ENCODE measurements around the gene HDAC11.

DNA sequence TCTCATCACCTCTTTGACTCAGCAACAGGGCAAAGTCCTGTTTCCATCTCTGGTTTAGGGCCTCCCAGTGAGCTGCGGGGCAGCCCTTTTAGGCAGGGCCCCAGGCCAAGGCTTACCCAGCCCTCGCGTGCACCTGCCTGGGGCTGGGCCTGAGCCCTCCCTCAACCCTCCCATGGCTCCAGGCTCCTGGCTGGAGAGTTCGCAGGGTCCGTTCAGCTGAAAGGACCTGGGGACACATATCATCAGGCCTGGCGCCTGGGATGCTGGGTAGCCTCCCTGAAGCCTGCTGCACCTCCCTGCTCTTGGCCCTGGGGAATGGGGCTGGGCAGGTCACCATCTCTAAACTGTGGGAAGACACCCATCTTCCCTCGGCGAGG lies 29.7 kb downstream of the HDAC11 start:
- TF ChIP-seq, protein P1, sequence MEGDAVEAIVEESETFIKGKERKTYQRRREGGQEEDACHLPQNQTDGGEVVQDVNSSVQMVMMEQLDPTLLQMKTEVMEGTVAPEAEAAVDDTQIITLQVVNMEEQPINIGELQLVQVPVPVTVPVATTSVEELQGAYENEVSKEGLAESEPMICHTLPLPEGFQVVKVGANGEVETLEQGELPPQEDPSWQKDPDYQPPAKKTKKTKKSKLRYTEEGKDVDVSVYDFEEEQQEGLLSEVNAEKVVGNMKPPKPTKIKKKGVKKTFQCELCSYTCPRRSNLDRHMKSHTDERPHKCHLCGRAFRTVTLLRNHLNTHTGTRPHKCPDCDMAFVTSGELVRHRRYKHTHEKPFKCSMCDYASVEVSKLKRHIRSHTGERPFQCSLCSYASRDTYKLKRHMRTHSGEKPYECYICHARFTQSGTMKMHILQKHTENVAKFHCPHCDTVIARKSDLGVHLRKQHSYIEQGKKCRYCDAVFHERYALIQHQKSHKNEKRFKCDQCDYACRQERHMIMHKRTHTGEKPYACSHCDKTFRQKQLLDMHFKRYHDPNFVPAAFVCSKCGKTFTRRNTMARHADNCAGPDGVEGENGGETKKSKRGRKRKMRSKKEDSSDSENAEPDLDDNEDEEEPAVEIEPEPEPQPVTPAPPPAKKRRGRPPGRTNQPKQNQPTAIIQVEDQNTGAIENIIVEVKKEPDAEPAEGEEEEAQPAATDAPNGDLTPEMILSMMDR (conservative IDR thresholded peaks at IDR 0.05 in 1 of 2, IDR thresholded peaks at IDR 0.05 in 1 of 2; ENCODE audit: low read depth in 1 of 2, low read length in 2 of 2): no peak
- TF ChIP-seq EZH2 (IDR thresholded peaks at IDR 0.05; ENCODE audit: low read length, missing control alignments): no peak

Measured in fibroblast of lung (primary cell).